HepG2 (cell line): ENCODE data around the gene PCSK7. TPM values are rescaled to one million over a fixed set of nuclear protein-coding genes. Genes with fewer than 3 reads are reported as not detected.

Experiments used
- ATAC-seq: fragments of 200-7000 bp; cut with Tn5 transposase; 3 replicates; pipeline ENCODE4 v1.9.1; 2020; ENCODE audit warnings: mild to moderate bottlenecking, moderate library complexity
- BruUV-seq: library from RNA; stranded (reverse); fragments of 400-500 nt; replicated peaks from 2 replicates; lab custom pipeline; 2021; lab: Mats Ljungman, UMichigan
- CTCF ChIA-PET: fragments of 300-600 bp; formaldehyde crosslinking; extraction: SDS; loops from one replicate; lab custom pipeline; 2021; ENCODE audit warnings: low total read pairs, inconsistent platforms, low intra/inter-chr PET ratio; lab: Yijun Ruan, JAX
- POLR2A ChIA-PET: fragments of 350-600 bp; sonication (Branson Sonifier 250); formaldehyde crosslinking; loops from one replicate; lab custom pipeline; 2020; ENCODE audit warnings: antibody characterized with exemption, inconsistent platforms; lab: Yijun Ruan, JAX
- DNase-seq: peaks from one replicate; pipeline ENCODE4 v3.0.0-alpha.2; 2015; ENCODE audit warnings: low spot score
- FAIRE-seq: peaks from 3 replicates; lab custom pipeline; 2011; peaks lifted over from hg19 to GRCh38; lab: Jason Lieb, UNC
- H2AFZ ChIP-seq: one replicate; pipeline ENCODE4 v1.6.1; 2011; ENCODE audit warnings: low read length, inconsistent platforms
- H3K27ac ChIP-seq: fragments of 300-600 bp; 3 replicates; pipeline ENCODE4 v1.8.0; 2011; ENCODE audit warnings: mixed run types, mild to moderate bottlenecking, mixed read lengths, low read length, inconsistent platforms; ENCODE audit not compliant: insufficient read depth; ENCODE audit errors: extremely low read length
- H3K27me3 ChIP-seq, 2 experiments: fragments of 200-600 bp in 1 of 2; 2 replicates in 1 of 2; 3 replicates in 1 of 2; pipeline versions ENCODE4 v1.6.0 to v1.8.0; 2011; ENCODE audit warnings: low read length in 2 of 2, mild to moderate bottlenecking in 2 of 2, moderate library complexity in 2 of 2, inconsistent platforms in 1 of 2; ENCODE audit not compliant: insufficient read depth in 2 of 2, control insufficient read depth in 1 of 2
- H3K36me3 ChIP-seq, 2 experiments: fragments of 200-600 bp in 1 of 2; replicated peaks in 1 of 2; 2 replicates in 1 of 2; 3 replicates in 1 of 2; pipeline versions ENCODE4 v1.5.1 to v1.8.0; 2011; ENCODE audit warnings: low read length in 2 of 2, inconsistent platforms in 1 of 2; ENCODE audit not compliant: insufficient read depth in 2 of 2, control insufficient read depth in 1 of 2
- H3K4me1 ChIP-seq: 2 replicates; pipeline ENCODE4 v1.5.1; 2012; ENCODE audit warnings: low read length, inconsistent platforms; ENCODE audit not compliant: insufficient read depth
- H3K4me2 ChIP-seq: 2 replicates; pipeline ENCODE4 v1.6.0; 2011; ENCODE audit warnings: low read depth, low read length, inconsistent platforms
- H3K4me3 ChIP-seq, 3 experiments: fragments of 200-600 bp in 1 of 3; sonication (generic), shearing (Covaris generic) in 1 of 3; replicated peaks in 1 of 3; 2 replicates each; pipeline ENCODE4 v1.5.1; 2011 to 2016; ENCODE audit warnings: low read length in 3 of 3, inconsistent platforms in 2 of 3, low read depth in 2 of 3, mild to moderate bottlenecking in 2 of 3, control low read depth in 1 of 3, mixed read lengths in 1 of 3; ENCODE audit not compliant: insufficient read depth in 1 of 3
- H3K79me2 ChIP-seq: one replicate; pipeline ENCODE4 v1.6.1; 2011; ENCODE audit warnings: low read length, inconsistent platforms; ENCODE audit not compliant: insufficient read depth
- H3K9ac ChIP-seq: 2 replicates; pipeline ENCODE4 v1.6.0; 2011; ENCODE audit warnings: mild to moderate bottlenecking, low read depth, low read length, inconsistent platforms; ENCODE audit not compliant: insufficient read depth
- H3K9me3 ChIP-seq: 2 replicates; pipeline ENCODE4 v1.5.1; 2012; ENCODE audit warnings: mild to moderate bottlenecking, low read length
- H4K20me1 ChIP-seq: 2 replicates; pipeline ENCODE4 v1.6.0; 2011; ENCODE audit warnings: inconsistent platforms, mild to moderate bottlenecking, low read length, moderate library complexity; ENCODE audit not compliant: insufficient read depth
- BCLAF1 ChIP-seq: fragments of 450-650 bp; IDR thresholded peaks from 2 replicates; pipeline ENCODE4 v1.6.1; 2017; ENCODE audit warnings: mild to moderate bottlenecking
- BORCS8-MEF2B ChIP-seq: sonication (generic); formaldehyde crosslinking; IDR thresholded peaks from 2 replicates; pipeline ENCODE4 v1.8.0; 2022; ENCODE audit warnings: mild to moderate bottlenecking, missing genetic modification reagents
- GABPA ChIP-seq, 2 experiments: IDR thresholded peaks; 2 replicates each; pipeline ENCODE4 v1.6.1; 2011 to 2016; ENCODE audit warnings: low read depth in 2 of 2, low read length in 1 of 2, missing biosample characterization in 1 of 2, missing genetic modification characterization in 1 of 2
- HOXA5 ChIP-seq: sonication (generic); formaldehyde crosslinking; IDR thresholded peaks from 2 replicates; pipeline ENCODE4 v1.4.0; 2020; ENCODE audit warnings: missing genetic modification reagents
- ZFY ChIP-seq: sonication (generic); formaldehyde crosslinking; IDR thresholded peaks from 2 replicates; pipeline ENCODE4 v1.4.0; 2020; ENCODE audit warnings: missing genetic modification reagents
- ZNF615 ChIP-seq: sonication (generic); formaldehyde crosslinking; IDR thresholded peaks from 2 replicates; pipeline ENCODE4 v1.5.0; 2020; ENCODE audit warnings: mild to moderate bottlenecking, missing genetic modification reagents, borderline replicate concordance
- WGBS: methylation state at CpG from one replicate; pipeline ENCODE4 v1.1.6; 2017; ENCODE audit warnings: low lambda C conversion rate; 5-methylcytosine and 5-hydroxymethylcytosine counted together
- in situ Hi-C: cut with HindIII; loops from 2 replicates; pipeline ENCODE4 v1.10.0; 2017; ENCODE audit warnings: low pct_unique_long_range_greater_than_20kb; ENCODE audit not compliant: extremely low pct_ligation_motif_present
- intact Hi-C: fragments of 100-400 bp; cut with micrococcal nuclease; formaldehyde crosslinking; loops from one replicate; pipeline ENCODE4 v1.10.0; 2022; ENCODE audit not compliant: unreplicated experiment
- polyA plus RNA-seq, 8 experiments: library from polyadenylated mRNA; depleted of rRNA in 3 of 8; stranded (reverse) in 7 of 8; unstranded in 1 of 8; fragments of >200 nt; fragmentation: Illumina TruSeq in 4 of 8; extraction: Trizol in 4 of 8; gene quantifications; 2 replicates each; pipeline versions ENCODE4 v1.2.1 to v1.2.3, GENCODE V29; 2011 to 2016; ENCODE audit warnings: low read depth in 4 of 8, missing spikeins in 1 of 8, mixed read lengths in 1 of 8; ENCODE audit not compliant: insufficient read depth in 1 of 8
- total RNA-seq, 5 experiments: library from RNA; depleted of rRNA; stranded (reverse); fragments of >200 nt; fragmentation: Illumina TruSeq; extraction: Trizol; gene quantifications; 2 replicates each; pipeline ENCODE4 v1.2.3, GENCODE V29; 2016; ENCODE audit warnings: low read depth in 1 of 5
- TF ChIP-seq, protein P1 (sequence below): sonication (generic); formaldehyde crosslinking; IDR thresholded peaks from 2 replicates; pipeline ENCODE4 v1.5.1; 2020; ENCODE audit warnings: missing genetic modification reagents, mild to moderate bottlenecking, borderline replicate concordance
- TF ChIP-seq, protein P2 (sequence below): IDR thresholded peaks from 2 replicates; pipeline ENCODE4 v1.6.1; 2016; ENCODE audit warnings: missing compliant biosample characterization, missing genetic modification reagents, borderline replicate concordance
- TF ChIP-seq, protein P3 (sequence below): sonication (generic); formaldehyde crosslinking; IDR thresholded peaks from 2 replicates; pipeline ENCODE4 v1.8.1; 2022; ENCODE audit warnings: low read depth, mild to moderate bottlenecking, missing genetic modification reagents

Gene PCSK7
- total and polyA plus RNA-seq, 2 of the 13 experiments (the other 11 are each of a cell fraction or from before 2014, with no cell fraction given): 13.4 to 13.8 TPM

DNA sequence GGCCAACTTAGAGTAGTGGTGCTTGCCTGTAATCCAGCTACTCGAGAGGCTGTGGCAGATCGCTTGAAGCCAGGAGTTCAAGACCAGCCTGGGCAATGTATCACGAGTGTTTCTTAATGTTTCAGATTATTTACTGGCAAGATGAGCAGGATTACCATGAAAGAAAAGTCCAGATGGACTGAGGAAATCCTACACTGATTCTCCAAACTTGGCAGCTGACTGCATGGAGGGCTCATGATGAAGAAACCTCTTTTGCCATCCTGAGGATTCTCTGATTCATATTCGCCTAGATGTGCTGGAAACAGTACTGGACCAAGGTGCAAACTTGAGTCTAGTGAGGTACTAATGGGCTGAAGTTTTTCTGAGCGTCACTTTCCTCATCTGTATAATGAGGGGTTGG, 56.1 kb downstream of the PCSK7 start:
- 92% methylated on average over 5 of the region's 5 CpGs for WGBS
- Histone ChIP-seq H3K4me1 (peaks cover 42% of the 10 kb centered on the region), H3K9me3 (no peaks in the 10 kb centered on the region), H3K79me2 (peaks cover 6% of the 10 kb centered on the region), H3K27me3 (no peaks in the 10 kb centered on the region; a peak in 1 of 5 replicates), H3K27ac (no peak overlapping the region), H3K9ac (no peak overlapping the region), H4K20me1 (no peaks in the 10 kb centered on the region), H3K36me3 (peaks cover 0 to 4% of the 10 kb centered on the region in 2 experiments; a peak in 1 of 5 replicates), H2AFZ (no peak overlapping the region), H3K4me2 (no peak overlapping the region), H3K4me3 (no peak overlapping the region)
- TF ChIP-seq BCLAF1 (no peak), ZNF615 (CRISPR knock-in tag) (no peak), ZFY (CRISPR knock-in tag) (no peak), GABPA (IDR thresholded peaks at IDR 0.05; ENCODE audit: low read depth, low read length) (no peak), GABPA (CRISPR knock-in tag; IDR thresholded peaks at IDR 0.05; ENCODE audit: low read depth) (no peak), BORCS8-MEF2B (no peak), HOXA5 (no peak)
- TF ChIP-seq, protein P1, sequence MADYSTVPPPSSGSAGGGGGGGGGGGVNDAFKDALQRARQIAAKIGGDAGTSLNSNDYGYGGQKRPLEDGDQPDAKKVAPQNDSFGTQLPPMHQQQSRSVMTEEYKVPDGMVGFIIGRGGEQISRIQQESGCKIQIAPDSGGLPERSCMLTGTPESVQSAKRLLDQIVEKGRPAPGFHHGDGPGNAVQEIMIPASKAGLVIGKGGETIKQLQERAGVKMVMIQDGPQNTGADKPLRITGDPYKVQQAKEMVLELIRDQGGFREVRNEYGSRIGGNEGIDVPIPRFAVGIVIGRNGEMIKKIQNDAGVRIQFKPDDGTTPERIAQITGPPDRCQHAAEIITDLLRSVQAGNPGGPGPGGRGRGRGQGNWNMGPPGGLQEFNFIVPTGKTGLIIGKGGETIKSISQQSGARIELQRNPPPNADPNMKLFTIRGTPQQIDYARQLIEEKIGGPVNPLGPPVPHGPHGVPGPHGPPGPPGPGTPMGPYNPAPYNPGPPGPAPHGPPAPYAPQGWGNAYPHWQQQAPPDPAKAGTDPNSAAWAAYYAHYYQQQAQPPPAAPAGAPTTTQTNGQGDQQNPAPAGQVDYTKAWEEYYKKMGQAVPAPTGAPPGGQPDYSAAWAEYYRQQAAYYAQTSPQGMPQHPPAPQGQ: no peak
- TF ChIP-seq, protein P2, sequence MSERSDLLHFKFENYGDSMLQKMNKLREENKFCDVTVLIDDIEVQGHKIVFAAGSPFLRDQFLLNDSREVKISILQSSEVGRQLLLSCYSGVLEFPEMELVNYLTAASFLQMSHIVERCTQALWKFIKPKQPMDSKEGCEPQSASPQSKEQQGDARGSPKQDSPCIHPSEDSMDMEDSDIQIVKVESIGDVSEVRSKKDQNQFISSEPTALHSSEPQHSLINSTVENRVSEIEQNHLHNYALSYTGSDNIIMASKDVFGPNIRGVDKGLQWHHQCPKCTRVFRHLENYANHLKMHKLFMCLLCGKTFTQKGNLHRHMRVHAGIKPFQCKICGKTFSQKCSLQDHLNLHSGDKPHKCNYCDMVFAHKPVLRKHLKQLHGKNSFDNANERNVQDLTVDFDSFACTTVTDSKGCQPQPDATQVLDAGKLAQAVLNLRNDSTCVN (CRISPR knock-in tag): no peak
- TF ChIP-seq, protein P3, sequence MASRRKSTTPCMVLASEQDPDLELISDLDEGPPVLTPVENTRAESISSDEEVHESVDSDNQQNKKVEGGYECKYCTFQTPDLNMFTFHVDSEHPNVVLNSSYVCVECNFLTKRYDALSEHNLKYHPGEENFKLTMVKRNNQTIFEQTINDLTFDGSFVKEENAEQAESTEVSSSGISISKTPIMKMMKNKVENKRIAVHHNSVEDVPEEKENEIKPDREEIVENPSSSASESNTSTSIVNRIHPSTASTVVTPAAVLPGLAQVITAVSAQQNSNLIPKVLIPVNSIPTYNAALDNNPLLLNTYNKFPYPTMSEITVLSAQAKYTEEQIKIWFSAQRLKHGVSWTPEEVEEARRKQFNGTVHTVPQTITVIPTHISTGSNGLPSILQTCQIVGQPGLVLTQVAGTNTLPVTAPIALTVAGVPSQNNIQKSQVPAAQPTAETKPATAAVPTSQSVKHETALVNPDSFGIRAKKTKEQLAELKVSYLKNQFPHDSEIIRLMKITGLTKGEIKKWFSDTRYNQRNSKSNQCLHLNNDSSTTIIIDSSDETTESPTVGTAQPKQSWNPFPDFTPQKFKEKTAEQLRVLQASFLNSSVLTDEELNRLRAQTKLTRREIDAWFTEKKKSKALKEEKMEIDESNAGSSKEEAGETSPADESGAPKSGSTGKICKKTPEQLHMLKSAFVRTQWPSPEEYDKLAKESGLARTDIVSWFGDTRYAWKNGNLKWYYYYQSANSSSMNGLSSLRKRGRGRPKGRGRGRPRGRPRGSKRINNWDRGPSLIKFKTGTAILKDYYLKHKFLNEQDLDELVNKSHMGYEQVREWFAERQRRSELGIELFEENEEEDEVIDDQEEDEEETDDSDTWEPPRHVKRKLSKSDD: no peak
- ATAC-seq (no peak), DNase-seq (no peak), FAIRE-seq (no peak)
- BruUV-seq: no TSS peak
- CTCF ChIA-PET: no interaction called here
- in situ Hi-C loops (no loop called here), intact Hi-C loops (no loop called here)
- POLR2A ChIA-PET: interaction anchor here (2.9 kb wide), 1 partner anchor 32 kb away, joined by 9 read pairs; the partner anchor contains the start of gene PAFAH1B2
